HG03064 (cell line): Measurements from ENCODE around the gene FGR.
"Not testable (repeated sequence)": the region's sequence is repeated elsewhere in the genome, so short reads cannot be mapped to it uniquely, and the experiment has no call there.

Experiments
- ATAC-seq: cut with Tn5 transposase; IDR thresholded peaks from one replicate; pipeline ENCODE4 v1.9.1; 2021; ENCODE audit warnings: low read depth; ENCODE audit not compliant: unreplicated experiment

Gene FGR

GRCh38 chr1:27634985-27635367 lies at the start of gene FGR:
TSS of gene FGR (minus strand) at chr1:27635185. CDS start at chr1:27623916, 11,269 bp downstream.
- ATAC-seq: no peak

DNA sequence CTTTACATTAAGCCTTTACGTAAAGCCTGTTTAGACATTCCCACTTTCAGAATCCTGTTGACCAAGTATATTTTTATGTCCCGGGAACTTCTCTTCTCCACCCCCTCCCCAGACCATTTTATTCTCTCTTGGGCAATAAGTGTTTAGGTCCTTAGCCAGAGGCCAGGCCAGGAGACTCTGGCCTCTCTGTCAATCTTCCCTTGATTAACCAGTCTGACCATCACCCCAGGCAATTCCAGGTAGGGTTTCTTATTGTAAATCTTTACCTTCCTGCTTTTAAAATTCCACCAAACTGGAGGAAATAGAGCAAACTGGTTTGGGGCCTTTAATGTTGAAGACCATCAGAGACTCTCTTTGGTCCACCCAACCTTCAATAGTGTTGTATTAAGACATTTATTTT lies 49.2 kb upstream of the FGR start:
- ATAC-seq: no peak

- ATAC-seq: no peak
These were observed 47.5 kb upstream of the FGR start for GRCh38 chr1:27682351-27682944.

DNA sequence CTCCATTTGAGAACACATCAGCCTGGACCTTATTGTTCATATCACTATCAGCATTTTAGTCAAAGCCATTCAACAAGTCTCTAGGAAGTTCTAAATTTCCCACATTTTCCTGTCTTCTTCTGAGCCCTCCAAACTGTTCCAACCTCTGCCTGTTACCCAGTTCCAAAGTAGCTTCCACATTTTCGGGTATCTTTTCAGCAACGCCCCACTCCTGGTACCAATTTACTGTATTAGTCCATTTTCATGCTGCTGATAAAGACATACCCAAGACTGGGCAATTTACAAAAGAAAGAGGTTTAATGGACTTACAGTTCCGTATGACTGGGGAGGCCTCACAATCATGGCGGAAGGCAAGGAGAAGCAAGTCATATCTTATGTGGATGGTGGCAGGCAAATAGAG lies 46.6 kb upstream of the FGR start:
- not testable (repeated sequence) for ATAC-seq

- ATAC-seq: not testable (repeated sequence)
These were observed 45.3 kb upstream of the FGR start for GRCh38 chr1:27680225-27680791.

- no peak for ATAC-seq
These were observed 43.8 kb upstream of the FGR start for GRCh38 chr1:27678747-27679146.

GRCh38 chr1:27676410-27676809 lies 41.4 kb upstream of the FGR start:
- ATAC-seq: no peak

DNA sequence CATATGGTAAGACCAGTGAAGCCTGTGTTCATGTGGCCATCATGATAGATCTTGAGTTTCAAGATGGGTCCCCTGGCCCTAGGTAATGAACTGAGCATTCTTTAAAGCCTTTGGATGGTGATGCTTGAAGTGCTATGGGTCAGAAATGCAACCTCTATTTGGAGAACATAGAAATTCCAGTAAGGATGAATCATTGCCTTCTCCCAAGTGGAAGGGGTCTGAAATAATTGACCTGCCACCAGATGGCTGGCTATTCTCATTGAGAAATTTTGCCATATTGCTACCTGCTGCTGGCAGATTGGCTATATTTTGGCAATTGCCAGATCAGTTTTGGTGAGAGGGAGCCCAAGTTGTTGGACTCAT lies 37.7 kb upstream of the FGR start:
- ATAC-seq: no peak

GRCh38 chr1:27671964-27672749 lies 37.2 kb upstream of the FGR start, which contains the start of gene IFI6:
TSS of gene IFI6 (minus strand) at chr1:27672192. CDS start at chr1:27669314, 2,878 bp downstream.
- peak; percentile 68 for ATAC-seq

GRCh38 chr1:27669876-27670275 lies 34.9 kb upstream of the FGR start:
- ATAC-seq: no peak

- no peak for ATAC-seq
These were observed 34.1 kb upstream of the FGR start for GRCh38 chr1:27668808-27669723.

- no peak for ATAC-seq
These were observed 33.3 kb upstream of the FGR start for GRCh38 chr1:27668121-27668807.

DNA sequence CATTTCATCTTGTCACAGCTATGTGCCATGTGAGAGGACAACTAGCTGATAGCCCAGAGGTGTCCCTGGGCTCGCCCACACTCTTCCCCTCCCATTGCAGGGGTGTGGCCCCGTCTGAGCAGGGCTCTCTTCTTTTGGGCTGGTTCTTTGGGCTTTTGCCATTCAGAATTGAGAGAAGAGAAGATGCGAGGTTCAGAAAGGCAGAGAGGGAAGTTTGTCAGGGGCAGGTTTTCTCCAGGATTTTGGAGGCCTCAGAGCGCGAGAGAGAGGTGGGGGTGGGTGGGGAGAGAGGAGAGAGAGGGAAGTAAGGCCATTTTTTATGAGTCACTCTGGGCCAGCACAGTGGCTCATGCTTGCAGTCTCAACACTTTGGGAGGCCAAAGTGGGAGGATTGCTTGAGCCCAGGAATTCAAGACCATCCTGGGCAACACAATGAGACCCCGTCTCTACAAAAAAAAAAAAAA lies 31.8 kb upstream of the FGR start:
- ATAC-seq: no peak

DNA sequence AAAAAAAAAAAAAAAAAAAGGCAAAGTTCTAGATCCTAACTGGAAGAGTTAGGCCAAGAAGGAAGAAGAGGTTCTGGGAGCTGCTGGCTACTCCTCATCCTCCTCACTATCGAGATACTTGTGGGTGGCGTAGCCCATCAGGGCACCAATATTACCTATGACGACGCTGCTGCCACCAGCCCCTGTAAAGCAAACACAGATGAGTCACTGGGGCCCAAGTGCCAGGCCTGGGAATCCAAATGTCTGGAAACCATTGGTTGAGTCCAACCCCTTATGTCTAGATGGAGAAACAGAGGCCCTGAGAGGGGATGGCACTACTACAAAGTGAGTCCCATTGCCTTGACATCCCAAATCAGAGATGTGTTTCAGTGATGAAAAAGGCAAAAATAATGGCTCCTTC lies 31.3 kb upstream of the FGR start:
- ATAC-seq: no peak

- no peak for ATAC-seq
These were observed 30.1 kb upstream of the FGR start for GRCh38 chr1:27665016-27665651.

- no peak for ATAC-seq
These were observed 29.3 kb upstream of the FGR start for GRCh38 chr1:27664291-27664690.

DNA sequence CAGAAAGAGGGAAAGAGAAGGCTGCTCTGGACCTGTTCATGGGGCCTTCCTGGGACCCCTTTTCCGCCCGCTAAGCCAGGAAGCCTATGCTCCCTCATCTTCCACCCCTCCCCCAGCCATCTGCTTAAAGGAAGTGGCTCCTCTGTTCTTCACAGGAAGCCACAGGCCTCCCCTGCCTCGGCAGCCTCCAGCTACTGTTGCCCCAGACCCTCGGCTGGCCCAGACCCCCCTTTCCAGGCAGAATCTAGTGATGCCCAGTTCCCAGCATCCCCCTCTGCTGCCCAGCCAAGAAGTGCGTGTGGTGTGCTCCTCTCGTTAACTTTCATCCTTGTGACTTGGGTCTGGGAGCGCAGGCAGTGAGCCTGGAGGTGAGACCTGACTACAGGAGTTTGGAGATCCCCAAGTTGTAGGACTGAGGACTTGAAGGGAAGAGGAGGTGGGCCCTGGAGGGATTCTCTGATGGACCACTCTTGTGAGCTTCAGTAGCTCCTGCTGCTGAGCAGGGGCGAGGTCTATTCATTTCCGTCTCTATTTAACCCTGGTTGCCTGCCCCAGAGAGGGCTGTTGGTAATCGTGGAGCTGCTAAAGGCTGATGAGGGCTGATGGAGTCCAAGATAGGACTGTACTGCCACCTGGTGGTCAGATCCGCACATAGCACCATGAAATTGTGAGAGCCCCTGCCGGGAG lies 27.9 kb upstream of the FGR start:
- ATAC-seq: no peak

- ATAC-seq: no peak
These were observed 27.3 kb upstream of the FGR start for GRCh38 chr1:27662261-27662660.

DNA sequence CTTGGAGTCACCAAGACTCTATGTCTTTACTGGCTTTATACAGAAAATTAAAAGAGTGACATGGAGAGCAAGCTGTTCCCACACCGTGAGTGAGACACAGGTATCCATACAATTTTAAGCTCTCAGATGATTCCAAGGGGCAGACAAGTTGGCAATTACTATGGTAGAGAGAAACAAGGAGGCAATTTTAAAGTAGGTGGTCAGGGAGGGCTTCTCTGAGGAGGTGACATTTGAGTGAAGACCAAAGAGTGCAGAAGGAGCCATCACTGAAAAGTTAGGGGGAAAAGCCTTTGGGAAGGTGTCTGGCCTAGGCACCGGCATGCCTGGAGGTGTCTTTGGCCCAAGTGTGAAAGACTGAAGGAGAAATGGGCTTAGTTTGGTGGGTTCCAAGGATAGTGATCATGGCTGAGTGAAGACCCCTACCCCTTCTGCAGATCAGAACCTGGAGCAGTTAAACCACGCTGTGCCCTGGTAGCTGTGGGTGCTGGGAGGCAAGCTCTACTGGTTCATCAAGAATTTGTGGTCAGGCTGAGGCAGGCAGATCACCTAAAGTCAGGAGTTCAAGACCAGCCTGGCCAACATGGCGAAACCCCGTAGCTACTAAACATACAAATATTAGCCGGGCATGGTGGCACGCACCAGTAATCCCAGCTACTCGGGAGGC lies 26.6 kb upstream of the FGR start:
- no peak for ATAC-seq
